Psoas muscle (tissue), 8 donors: ENCODE data around the gene IVD. TPM values are rescaled to one million over a fixed set of nuclear protein-coding genes. Genes with fewer than 3 reads are reported as not detected.

ENCODE experiments used
- ATAC-seq, 4 donors: fragments of 200-7000 bp; cut with Tn5 transposase; one replicate each; pipeline ENCODE4 v1.9.1; 2020; ENCODE audit warnings: moderate library complexity in 3 of 4, mild to moderate bottlenecking in 2 of 4
- DNase-seq, 2 donors: peaks; one replicate each; pipeline ENCODE4 v3.0.0-alpha.2; 2020
- H3K27ac ChIP-seq: fragments of 200-600 bp; one replicate; pipeline ENCODE4 v1.8.0; 2022
- H3K27me3 ChIP-seq, 3 donors: fragments of 200-600 bp in 1 of 3; one replicate each; pipeline versions ENCODE4 v1.6.1 to v1.8.0; 2013 to 2022; ENCODE audit warnings: low read length in 2 of 3, mild to moderate bottlenecking in 2 of 3, moderate library complexity in 1 of 3; ENCODE audit not compliant: insufficient read depth in 3 of 3
- H3K36me3 ChIP-seq, 2 donors: fragments of 200-600 bp in 1 of 2; one replicate each; pipeline versions ENCODE4 v1.6.1 to v1.8.0; 2013 to 2022; ENCODE audit warnings: low read depth in 1 of 2, mild to moderate bottlenecking in 1 of 2, moderate library complexity in 1 of 2; ENCODE audit not compliant: insufficient read depth in 1 of 2
- H3K4me1 ChIP-seq: fragments of 200-600 bp; one replicate; pipeline ENCODE4 v1.8.0; 2022
- H3K4me3 ChIP-seq: fragments of 200-600 bp; one replicate; pipeline ENCODE4 v1.8.0; 2022; ENCODE audit warnings: mild to moderate bottlenecking
- H3K9me3 ChIP-seq: fragments of 200-600 bp; one replicate; pipeline ENCODE4 v1.8.0; 2022
- WGBS, 3 donors: extraction: QIAGEN DNeasy Blood & Tissue Kit; methylation state at CpG; one replicate each; pipeline versions ENCODE4 v1.1.6 to v1.1.7; 2013; 5-methylcytosine and 5-hydroxymethylcytosine counted together
- intact Hi-C, 2 donors: fragments of 100-400 bp; cut with DNase I; formaldehyde crosslinking; loops; one replicate each; pipeline versions ENCODE4 v1.11.0 to v1.14.2; 2022
- polyA plus RNA-seq, 3 donors: library from polyadenylated mRNA; stranded (reverse); fragments of 200-250 nt; gene quantifications; one replicate each; pipeline ENCODE4 v1.2.3, GENCODE V29; 2013
- total RNA-seq, 4 donors: library from RNA; stranded (reverse); fragmentation: NEBNext Ultra II Directional in 2 of 4; extraction: Animal tissue kit (Norgen Biotek cat#: 25700) in 2 of 4; gene quantifications; one replicate each; pipeline versions ENCODE4 v1.2.1 to v1.2.4, GENCODE V29; 2021 to 2023
- TF ChIP-seq, protein P1 (sequence below): fragments of 200-600 bp; IDR thresholded peaks from one replicate; pipeline ENCODE4 v1.8.0; 2022; ENCODE audit warnings: antibody characterized with exemption
- donor health status: healthy with polysubstance abuse.
- donor health status: DM: no; HTN: no; CAD: no; lungs with moderate emphysema.
- donor health status: Bipolar disorder and iron deficiency.
- donor health status: healthy.
- donor health status: DM: yes; HTN: yes; CAD: no.
- donor health status: DM: no; HTN: no; CAD: no.
- donor health status: DM: no; HTN: no; CAD: no.
- donor health status: DM: yes; HTN: yes; CAD: no.

IVD gene
- total and polyA plus RNA-seq, 7 donors, result 27.1 to 102 (median 46.5) TPM

DNA sequence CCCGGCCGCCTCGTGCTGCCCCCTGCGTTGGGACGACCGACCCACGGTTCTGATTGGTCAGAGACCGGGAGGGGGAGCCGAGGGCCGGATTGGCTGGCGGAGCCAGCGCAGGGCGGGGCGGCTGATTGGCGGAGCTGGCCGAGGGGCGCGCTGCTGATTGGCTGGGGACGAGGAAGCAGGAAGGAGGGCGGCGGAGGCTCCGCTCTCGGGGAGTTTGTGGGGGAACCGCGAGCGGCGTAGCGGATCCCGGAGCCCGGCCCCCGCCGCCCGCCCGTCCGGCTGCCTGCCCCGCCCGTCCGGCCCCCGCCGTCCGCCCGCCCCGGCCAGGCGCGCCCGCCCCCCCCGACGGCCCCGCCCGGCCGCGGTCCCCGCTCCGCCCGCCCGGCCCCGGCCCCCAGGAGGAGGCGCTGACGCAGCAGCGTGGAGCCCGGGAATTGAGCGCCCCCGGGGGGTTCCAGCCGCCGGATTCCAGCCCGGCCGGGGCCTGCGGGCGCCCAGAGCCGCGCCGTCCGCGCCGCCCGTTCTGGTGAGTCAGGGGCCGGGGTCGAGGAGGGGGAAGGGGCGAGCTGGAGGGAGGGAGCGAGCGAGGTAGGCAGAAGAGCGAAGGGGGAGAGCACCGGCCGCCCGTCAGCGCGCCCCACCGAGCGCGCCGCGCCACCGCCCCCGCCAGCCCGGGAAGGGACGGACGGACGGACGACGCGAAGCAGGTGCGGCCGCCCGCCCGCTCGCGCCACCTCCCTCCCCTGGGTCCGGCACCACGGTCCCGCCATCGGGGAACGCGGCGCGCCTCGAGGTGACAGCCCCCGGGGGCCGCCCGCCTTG is 35.4 kb downstream of the IVD start, which contains the start of gene BAHD1:
TSS of gene BAHD1 (plus strand) at position 211 of the 822 bp plus-strand sequence. CDS start 17,512 bp downstream, outside the sequence.
- TF ChIP-seq, protein P1, sequence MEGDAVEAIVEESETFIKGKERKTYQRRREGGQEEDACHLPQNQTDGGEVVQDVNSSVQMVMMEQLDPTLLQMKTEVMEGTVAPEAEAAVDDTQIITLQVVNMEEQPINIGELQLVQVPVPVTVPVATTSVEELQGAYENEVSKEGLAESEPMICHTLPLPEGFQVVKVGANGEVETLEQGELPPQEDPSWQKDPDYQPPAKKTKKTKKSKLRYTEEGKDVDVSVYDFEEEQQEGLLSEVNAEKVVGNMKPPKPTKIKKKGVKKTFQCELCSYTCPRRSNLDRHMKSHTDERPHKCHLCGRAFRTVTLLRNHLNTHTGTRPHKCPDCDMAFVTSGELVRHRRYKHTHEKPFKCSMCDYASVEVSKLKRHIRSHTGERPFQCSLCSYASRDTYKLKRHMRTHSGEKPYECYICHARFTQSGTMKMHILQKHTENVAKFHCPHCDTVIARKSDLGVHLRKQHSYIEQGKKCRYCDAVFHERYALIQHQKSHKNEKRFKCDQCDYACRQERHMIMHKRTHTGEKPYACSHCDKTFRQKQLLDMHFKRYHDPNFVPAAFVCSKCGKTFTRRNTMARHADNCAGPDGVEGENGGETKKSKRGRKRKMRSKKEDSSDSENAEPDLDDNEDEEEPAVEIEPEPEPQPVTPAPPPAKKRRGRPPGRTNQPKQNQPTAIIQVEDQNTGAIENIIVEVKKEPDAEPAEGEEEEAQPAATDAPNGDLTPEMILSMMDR, result no peak
- Histone ChIP-seq H3K9me3 (no peaks in the 10 kb centered on the region), H3K4me3 (peak within 1 kb of the TSS; percentile 89), H3K4me1 (peaks cover 25% of the 10 kb centered on the region), H3K36me3 (no peaks in the 10 kb centered on the region), H3K27ac (peak within 1 kb of the TSS; percentile 76), H3K27me3 (peaks cover 0 to 25% (median 9%) of the 10 kb centered on the region in 3 donors)
- DNase-seq, result peak; percentile 97 to 99
- 1% methylated on average over 26 to 119 of the region's 119 CpGs for WGBS, 3 donors
- peak; percentile 92 to 95 (median 92) for ATAC-seq
- intact Hi-C loops, result loop anchor here in 1 of 2 donors (5.0 kb wide), 1 partner anchor 66 kb away; no protein-coding TSS in a partner anchor

DNA sequence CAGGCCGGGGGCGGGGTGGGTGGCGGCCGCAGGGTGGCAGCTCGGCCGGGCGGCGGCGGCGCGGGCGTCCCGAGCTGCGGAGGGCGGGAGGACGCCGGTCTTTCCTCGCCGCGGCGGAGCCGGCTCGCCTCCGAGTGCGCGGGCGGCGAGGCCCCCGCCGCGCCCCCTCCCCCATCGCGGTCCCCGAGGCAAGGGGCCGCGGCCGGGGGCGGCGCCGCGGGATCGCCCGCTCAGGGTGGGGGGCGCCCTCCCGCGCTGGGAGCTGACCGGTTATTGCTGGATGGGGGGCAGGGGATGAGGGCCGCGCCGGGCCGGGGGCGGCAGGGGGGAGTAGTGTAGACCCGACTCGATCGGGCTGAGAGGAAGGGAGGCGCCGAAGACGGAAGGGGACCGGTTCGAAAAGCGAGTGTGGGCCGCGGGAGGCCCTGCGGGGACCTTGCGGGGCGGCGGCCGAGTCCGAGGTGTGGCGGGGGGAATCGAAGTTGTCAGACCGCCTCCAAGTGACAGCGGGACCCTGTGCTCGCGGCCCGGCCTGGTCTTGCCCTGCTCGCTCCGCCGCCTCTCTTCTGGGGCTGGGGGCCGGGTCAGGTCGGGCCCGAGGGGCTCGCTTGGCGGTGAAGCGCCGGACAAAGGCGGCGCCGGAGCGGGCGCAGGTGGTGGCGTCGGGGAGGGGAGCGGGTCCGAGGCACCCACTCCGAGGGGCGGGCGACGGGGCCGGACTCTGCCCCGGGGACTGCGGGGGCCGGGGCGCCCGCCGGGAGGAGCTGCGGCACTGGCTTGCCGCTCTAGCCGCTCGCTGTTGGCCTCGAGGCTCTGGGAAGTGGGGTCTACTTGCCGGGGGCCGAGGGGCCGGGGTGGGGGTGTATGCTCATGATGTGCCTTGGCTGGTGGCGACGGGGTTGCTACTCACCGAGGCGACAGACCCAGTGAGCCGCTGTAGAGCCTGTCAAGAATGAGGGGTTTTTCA is 36.3 kb downstream of the IVD start:
- TF ChIP-seq, protein P1, result peak; percentile 13
- Histone ChIP-seq H3K9me3 (no peaks in the 10 kb centered on the region), H3K27me3 (peaks cover 0 to 17% (median 5%) of the 10 kb centered on the region in 3 donors), H3K36me3 (no peaks in the 10 kb centered on the region), H3K4me3 (peak overlapping the region; percentile 89), H3K4me1 (peaks cover 21% of the 10 kb centered on the region), H3K27ac (peak overlapping the region; percentile 76)
- 2 to 4% (median 3%) methylated on average over 52 to 119 of the region's 119 CpGs for WGBS, 3 donors
- DNase-seq (peak in 1 of 2 donors; percentile 60), ATAC-seq (peak in 1 of 4 donors; percentile 10)
- intact Hi-C loops, result loop anchor here (2.0 to 5.0 kb wide), 2 partner anchors 65 kb away; no protein-coding TSS in a partner anchor

- H3K9me3 ChIP-seq, result no peaks in the 10 kb centered on the region
- no peak for DNase-seq
- H3K4me1 ChIP-seq, result peaks cover 19% of the 10 kb centered on the region
- no peaks in the 10 kb centered on the region for H3K36me3 ChIP-seq
- H3K27me3 ChIP-seq, result peaks cover 0 to 4% (median 0%) of the 10 kb centered on the region in 3 donors
- H3K27ac ChIP-seq, result no peak overlapping the region
- H3K4me3 ChIP-seq, result peak overlapping the region; percentile 89
- WGBS, 3 donors, result 81 to 94% (median 86%) methylated on average over 4 of the region's 4 CpGs
- no peak for ATAC-seq
- intact Hi-C loops, result loop anchor here (2.0 to 5.0 kb wide), 2 partner anchors 64 kb away; no protein-coding TSS in a partner anchor
- TF ChIP-seq, protein P1, result no peak
These were observed 37.7 kb downstream of the IVD start for GRCh38 chr15:40443255-40443654.

DNA sequence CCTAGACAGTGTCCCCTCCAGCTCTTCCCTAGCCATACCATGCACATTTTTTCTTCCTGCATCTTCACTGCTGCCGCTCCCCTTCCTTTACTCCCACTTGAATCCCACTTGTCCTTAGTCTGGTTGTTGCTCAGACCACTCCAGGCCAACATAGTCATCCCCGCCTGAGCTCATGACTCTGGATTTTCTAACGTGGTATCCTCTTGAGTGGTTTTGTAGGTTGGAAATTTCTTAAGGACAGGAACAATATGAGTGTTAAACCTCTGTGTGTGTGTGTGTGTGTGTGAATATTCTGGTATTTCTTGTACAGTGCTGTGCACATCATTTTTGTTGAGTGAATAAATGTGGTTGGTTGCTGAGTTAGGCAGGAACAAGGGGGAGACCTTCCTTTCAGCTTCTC is 38.3 kb downstream of the IVD start:
- TF ChIP-seq, protein P1, result no peak
- 79 to 81% (median 81%) methylated on average over 3 of the region's 3 CpGs for WGBS, 3 donors
- intact Hi-C loops, result loop anchor here (2.0 to 5.0 kb wide), 2 partner anchors 63 kb away; no protein-coding TSS in a partner anchor

More for the DNA sequence above, 38.3 kb downstream of the IVD start:
- Histone ChIP-seq H3K4me3 (no peak overlapping the region), H3K4me1 (peaks cover 19% of the 10 kb centered on the region), H3K9me3 (no peaks in the 10 kb centered on the region), H3K36me3 (no peaks in the 10 kb centered on the region), H3K27me3 (no peaks in the 10 kb centered on the region), H3K27ac (no peak overlapping the region)
- ATAC-seq (no peak), DNase-seq (no peak)
